ENCODE measurements around the gene YARS2.
A peak's percentile ranks its signal among the peaks of the same experiment; 100 is the strongest.

The YARS2 gene

DNA sequence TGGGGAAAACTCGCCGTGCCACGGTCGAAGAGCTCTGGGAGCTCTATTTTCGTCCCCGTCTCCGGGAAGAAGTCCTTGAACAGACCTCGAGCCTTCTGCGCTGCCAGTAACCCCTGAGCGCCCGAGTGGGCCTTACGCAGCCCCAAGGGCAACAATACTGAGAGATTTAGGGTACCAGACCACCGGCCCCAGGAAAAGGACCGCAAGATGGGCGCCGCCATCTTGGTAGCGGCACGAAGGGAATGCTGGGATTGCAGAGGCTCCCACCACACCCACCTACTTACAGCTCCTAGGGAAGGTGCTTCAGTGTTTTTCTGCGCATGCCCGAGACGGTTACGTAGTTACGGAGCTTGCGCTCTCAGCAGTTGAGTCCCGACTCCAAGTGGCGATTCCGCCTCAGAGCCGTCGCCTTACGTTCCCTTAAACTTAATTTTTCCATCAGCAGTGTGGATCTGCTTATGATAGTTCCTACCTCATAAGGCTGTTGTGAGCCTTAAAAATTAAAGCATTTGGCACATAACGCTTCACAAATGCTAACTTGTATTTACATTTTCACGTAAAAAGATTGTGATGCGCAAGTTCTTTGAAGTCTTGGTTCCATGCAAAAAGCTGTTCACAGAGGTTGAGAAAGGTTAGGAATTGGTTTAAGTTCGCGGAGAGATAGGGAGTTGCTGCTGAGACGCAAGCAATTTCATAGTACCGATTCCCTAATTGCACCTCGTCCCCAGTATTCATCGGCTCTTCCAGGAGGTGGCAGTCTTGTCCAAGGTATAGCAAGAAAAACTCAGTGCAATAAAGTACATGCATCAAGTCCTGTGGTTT lies at the start of gene YARS2:
TSS of gene YARS2 (minus strand) at position 244 of the 822 bp plus-strand sequence. CDS start at position 221, 23 bp downstream.
- TF ChIP-seq, protein P1, sequence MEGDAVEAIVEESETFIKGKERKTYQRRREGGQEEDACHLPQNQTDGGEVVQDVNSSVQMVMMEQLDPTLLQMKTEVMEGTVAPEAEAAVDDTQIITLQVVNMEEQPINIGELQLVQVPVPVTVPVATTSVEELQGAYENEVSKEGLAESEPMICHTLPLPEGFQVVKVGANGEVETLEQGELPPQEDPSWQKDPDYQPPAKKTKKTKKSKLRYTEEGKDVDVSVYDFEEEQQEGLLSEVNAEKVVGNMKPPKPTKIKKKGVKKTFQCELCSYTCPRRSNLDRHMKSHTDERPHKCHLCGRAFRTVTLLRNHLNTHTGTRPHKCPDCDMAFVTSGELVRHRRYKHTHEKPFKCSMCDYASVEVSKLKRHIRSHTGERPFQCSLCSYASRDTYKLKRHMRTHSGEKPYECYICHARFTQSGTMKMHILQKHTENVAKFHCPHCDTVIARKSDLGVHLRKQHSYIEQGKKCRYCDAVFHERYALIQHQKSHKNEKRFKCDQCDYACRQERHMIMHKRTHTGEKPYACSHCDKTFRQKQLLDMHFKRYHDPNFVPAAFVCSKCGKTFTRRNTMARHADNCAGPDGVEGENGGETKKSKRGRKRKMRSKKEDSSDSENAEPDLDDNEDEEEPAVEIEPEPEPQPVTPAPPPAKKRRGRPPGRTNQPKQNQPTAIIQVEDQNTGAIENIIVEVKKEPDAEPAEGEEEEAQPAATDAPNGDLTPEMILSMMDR (IDR thresholded peaks at IDR 0.05; ENCODE audit: low read depth, low read length, missing control alignments): peak; percentile 70

DNA sequence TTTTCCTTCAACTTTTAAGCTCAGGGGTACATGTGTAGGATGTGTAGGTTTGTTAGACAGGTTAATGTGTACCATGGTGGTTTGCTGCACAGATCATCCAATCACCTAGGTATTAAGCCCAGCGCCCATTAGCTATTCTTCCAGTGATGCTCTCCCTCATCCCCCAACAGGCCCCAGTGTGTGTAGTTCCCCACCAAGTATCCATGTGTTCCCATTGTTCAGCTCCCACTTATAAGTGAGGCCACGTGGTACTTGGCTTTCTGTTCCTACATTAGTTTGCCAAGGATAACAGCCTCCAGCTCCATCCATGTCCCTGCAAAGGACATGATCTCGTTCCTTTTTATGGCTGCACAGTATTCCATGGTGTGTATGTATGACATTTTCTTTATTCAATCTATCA lies 48.6 kb upstream of the YARS2 start:
- no peak for DNase-seq (ENCODE audit: low read depth)
- H3K4me3 ChIP-seq (ENCODE audit: low read depth, low read length): no peak overlapping the region
- TF ChIP-seq, protein P1 (IDR thresholded peaks at IDR 0.05; ENCODE audit: low read depth, low read length, missing control alignments): no peak

More for the DNA sequence above, at the start of gene YARS2:
- DNase-seq (ENCODE audit: low read depth): peak; percentile 98
- peak within 1 kb of the TSS; percentile 96 for H3K4me3 ChIP-seq (ENCODE audit: low read depth, low read length)

DNA sequence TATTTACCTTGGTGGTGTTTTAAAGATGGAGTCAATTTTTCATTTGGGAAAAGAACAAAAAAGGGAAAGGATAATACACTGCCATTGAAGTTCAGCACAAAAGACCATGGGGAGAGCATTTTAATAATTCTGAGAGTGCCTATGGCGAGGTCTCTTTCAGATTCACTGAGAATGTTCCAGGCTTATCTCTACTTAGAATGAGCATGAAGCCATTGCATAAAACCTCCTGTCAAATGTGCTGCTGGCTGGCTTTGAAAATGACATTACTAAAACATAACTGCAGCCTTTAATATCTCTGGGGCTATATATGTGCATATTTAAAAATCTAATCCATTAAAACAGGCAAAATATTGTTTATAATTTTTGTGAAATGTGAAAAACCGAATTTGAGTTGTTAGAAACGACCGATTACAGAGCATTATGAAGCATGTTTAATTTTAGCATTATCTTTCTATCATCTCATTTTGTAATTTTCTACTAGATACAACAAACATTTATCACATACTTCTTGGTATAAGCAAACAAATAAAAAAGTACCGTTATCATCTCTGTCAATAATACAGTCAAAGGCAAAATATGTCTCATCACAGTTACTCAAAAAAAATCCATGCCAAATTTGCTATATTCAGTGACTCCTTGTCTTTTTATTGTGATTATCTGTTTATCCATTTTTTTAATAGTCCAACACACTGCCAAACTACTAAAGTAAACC lies 45.7 kb upstream of the YARS2 start:
- TF ChIP-seq, protein P1 (IDR thresholded peaks at IDR 0.05; ENCODE audit: low read depth, low read length, missing control alignments): no peak
- no peak overlapping the region for H3K4me3 ChIP-seq (ENCODE audit: low read depth, low read length)
- DNase-seq (ENCODE audit: low read depth): no peak

DNA sequence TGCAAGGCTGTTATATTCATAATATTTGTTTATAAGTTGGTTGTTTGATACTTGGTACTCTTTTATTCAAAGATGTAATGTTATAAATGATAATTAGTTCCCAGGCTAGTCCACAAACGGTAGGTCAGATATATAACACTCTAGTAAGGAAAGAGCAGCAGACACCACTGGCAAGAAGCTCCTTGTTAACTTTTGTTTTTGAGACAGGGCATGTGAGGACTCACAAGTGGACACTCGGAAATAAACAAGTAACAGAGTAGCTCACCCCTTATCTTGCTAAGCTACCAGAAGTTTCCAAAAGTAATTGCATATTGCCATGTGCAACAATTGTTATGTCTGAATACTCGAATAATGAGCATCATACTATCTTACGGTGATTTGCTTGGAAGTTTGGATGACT lies 38.6 kb upstream of the YARS2 start:
- TF ChIP-seq, protein P1 (IDR thresholded peaks at IDR 0.05; ENCODE audit: low read depth, low read length, missing control alignments): no peak
- DNase-seq (ENCODE audit: low read depth): no peak
- no peak overlapping the region for H3K4me3 ChIP-seq (ENCODE audit: low read depth, low read length)

DNA sequence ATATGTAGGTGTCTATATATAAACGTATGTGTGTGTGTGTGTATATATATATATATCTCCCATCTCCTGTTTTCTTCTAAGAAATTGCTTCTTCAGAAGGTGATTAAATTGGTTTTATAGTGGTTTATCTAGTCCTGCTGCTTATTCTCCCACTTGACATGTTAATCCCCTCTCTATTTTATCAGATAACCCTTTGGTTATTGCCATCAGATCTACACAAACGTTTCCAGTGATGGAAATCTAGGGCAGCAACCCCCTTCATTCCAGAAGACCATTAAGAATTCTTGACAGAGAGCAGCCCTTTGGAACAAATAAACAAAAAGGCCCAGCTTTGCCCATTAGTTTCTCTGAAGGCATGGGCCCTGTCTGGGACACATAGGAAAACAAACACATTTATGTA lies 34.2 kb upstream of the YARS2 start:
- TF ChIP-seq, protein P1 (IDR thresholded peaks at IDR 0.05; ENCODE audit: low read depth, low read length, missing control alignments): no peak
- H3K4me3 ChIP-seq (ENCODE audit: low read depth, low read length): no peak overlapping the region
- no peak for DNase-seq (ENCODE audit: low read depth)

DNA sequence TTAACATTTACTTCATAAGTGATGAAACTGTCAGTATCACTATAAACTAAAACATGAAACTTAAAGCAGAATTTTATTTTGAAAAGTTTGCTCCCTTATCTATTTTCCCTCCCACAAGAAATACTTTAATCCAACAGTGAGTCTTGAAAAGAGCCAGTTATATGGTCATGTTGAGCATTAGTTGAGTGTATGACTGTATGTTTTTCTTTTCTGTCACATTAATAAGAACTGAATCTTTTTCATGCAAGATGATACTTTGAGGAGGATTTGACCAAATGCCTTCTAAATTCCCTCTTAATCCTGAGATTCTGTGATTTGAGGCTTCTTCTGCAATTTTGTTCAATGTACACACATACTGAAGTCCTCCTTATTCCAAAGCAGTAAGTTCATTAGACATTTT lies 33.7 kb upstream of the YARS2 start:
- H3K4me3 ChIP-seq (ENCODE audit: low read depth, low read length): no peak overlapping the region
- no peak for DNase-seq (ENCODE audit: low read depth)
- TF ChIP-seq, protein P1 (IDR thresholded peaks at IDR 0.05; ENCODE audit: low read depth, low read length, missing control alignments): no peak

Data from GM12864 (cell line).